Natural killer cell treated with Interleukin-12 subunit alpha and Interleukin-12 subunit beta and Interleukin-15 and Interleukin-18, amount 100 ng/mL, for 72 hours (primary cell): ENCODE measurements around the gene KRT31. TPM values are rescaled to one million over a fixed set of nuclear protein-coding genes. Genes with fewer than 3 reads are reported as not detected.
"Not testable (repeated sequence)": the region's sequence is repeated elsewhere in the genome, so short reads cannot be mapped to it uniquely, and the experiment has no call there.

Source experiments
- ATAC-seq, 2 donors: fragments of 150-1000 bp; cut with Tn5 transposase in 1 of 2; sonication (Bioruptor Pico), chemical (Tn5 transposase) in 1 of 2; 2 replicates each; pipeline ENCODE4 v1.10.0; 2021
- DNase-seq: peaks from one replicate; pipeline ENCODE4 v3.0.0; 2022; ENCODE audit warnings: low spot score
- H3K27ac Mint-ChIP-seq, 2 donors: 1 replicate in 1 of 2; 2 replicates in 1 of 2; pipeline ENCODE4 v1.8.0; 2022; ENCODE audit warnings: mixed read lengths in 2 of 2, mild to moderate bottlenecking in 1 of 2, moderate library complexity in 1 of 2
- H3K27me3 Mint-ChIP-seq, 2 donors: 1 replicate in 1 of 2; 2 replicates in 1 of 2; pipeline ENCODE4 v1.8.0; 2022; ENCODE audit warnings: mixed read lengths in 2 of 2
- H3K36me3 Mint-ChIP-seq: one replicate; pipeline ENCODE4 v1.8.0; 2022; ENCODE audit warnings: mixed read lengths
- H3K4me1 Mint-ChIP-seq, 2 donors: 1 replicate in 1 of 2; 2 replicates in 1 of 2; pipeline ENCODE4 v1.8.0; 2022; ENCODE audit warnings: low read depth in 2 of 2, mixed read lengths in 2 of 2, mild to moderate bottlenecking in 1 of 2
- H3K4me3 Mint-ChIP-seq: one replicate; pipeline ENCODE4 v1.8.0; 2022; ENCODE audit warnings: mixed read lengths
- H3K9me3 Mint-ChIP-seq: 2 replicates; pipeline ENCODE4 v1.8.0; 2022; ENCODE audit warnings: mixed read lengths
- total RNA-seq, 2 donors: library from RNA; stranded (reverse); gene quantifications; one replicate each; pipeline ENCODE4 v1.2.3, GENCODE V29; 2022

KRT31 gene
- total RNA-seq, 2 donors from 2014 or later: not detected

DNA sequence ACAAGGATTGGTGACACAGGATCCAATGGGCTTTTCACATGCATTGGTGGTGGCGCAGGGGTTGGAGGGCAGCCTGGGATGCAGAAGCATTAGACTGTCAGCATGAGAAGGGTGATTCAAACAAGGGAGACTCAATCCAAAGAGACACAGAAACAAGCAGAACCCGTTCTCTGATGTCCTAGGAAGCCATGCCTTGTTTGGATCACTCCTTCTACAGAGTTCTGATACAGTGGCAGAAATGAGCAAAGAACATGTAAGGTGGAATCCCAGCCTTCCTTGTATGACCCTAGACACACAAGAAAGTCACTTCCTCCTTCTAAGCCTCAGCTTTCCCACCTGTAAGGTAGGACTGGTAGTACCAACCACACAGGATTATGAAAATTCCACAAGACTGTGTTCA lies 33.5 kb downstream of the KRT31 start:
- Mint-ChIP-seq H3K36me3 (no peaks in the 10 kb centered on the region), H3K27ac (no peak overlapping the region), H3K4me3 (no peak overlapping the region), H3K4me1 (no peaks in the 10 kb centered on the region), H3K9me3 (no peaks in the 10 kb centered on the region), H3K27me3 (peaks cover 15 to 18% of the 10 kb centered on the region in 2 donors)
- ATAC-seq: no peak
- DNase-seq: no peak

GRCh38 chr17:41360296-41360995 lies 37.0 kb downstream of the KRT31 start:
- no peaks in the 10 kb centered on the region for H3K36me3 Mint-ChIP-seq
- H3K27ac Mint-ChIP-seq: no peak overlapping the region
- H3K4me3 Mint-ChIP-seq: no peak overlapping the region
- ATAC-seq: no peak
- H3K9me3 Mint-ChIP-seq: no peaks in the 10 kb centered on the region
- peaks cover 12 to 25% of the 10 kb centered on the region in 2 donors for H3K27me3 Mint-ChIP-seq
- H3K4me1 Mint-ChIP-seq: no peaks in the 10 kb centered on the region
- no peak for DNase-seq

DNA sequence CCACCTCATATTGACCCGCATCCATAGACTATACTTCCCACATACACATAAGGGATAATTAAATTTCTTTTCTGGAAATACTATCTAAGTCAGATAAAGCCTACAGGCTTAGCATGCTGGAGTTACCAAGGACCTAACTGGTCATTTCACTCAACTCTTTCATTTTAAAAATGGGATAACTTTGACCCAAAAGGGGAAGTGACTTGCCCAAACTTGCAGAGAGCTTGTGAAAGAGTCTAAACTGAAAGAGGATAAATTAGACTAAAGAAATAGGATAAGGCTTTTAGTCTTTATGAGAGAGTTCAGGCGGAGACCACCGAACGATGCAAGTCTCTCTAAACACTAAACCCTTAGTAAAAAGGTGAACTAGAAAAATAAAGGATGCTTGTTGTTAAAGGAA lies 42.9 kb downstream of the KRT31 start:
- no peaks in the 10 kb centered on the region for H3K9me3 Mint-ChIP-seq
- H3K27me3 Mint-ChIP-seq: peaks cover 19 to 28% of the 10 kb centered on the region in 2 donors
- H3K36me3 Mint-ChIP-seq: no peaks in the 10 kb centered on the region
- no peak for DNase-seq
- H3K27ac Mint-ChIP-seq: no peak overlapping the region
- H3K4me3 Mint-ChIP-seq: no peak overlapping the region
- ATAC-seq: no peak
- H3K4me1 Mint-ChIP-seq: no peaks in the 10 kb centered on the region

GRCh38 chr17:41352597-41353366 lies 44.6 kb downstream of the KRT31 start:
- peaks cover 15 to 28% of the 10 kb centered on the region in 2 donors for H3K27me3 Mint-ChIP-seq
- no peak overlapping the region for H3K4me3 Mint-ChIP-seq
- DNase-seq (peak; percentile 10), ATAC-seq (no peak)
- H3K9me3 Mint-ChIP-seq: no peaks in the 10 kb centered on the region
- no peaks in the 10 kb centered on the region for H3K36me3 Mint-ChIP-seq
- H3K27ac Mint-ChIP-seq: no peak overlapping the region
- no peaks in the 10 kb centered on the region for H3K4me1 Mint-ChIP-seq

GRCh38 chr17:41351177-41351576 lies 46.2 kb downstream of the KRT31 start:
- no peak overlapping the region for H3K4me3 Mint-ChIP-seq
- no peak for DNase-seq
- no peaks in the 10 kb centered on the region for H3K4me1 Mint-ChIP-seq
- ATAC-seq: no peak
- no peak overlapping the region for H3K27ac Mint-ChIP-seq
- no peaks in the 10 kb centered on the region for H3K36me3 Mint-ChIP-seq
- no peaks in the 10 kb centered on the region for H3K9me3 Mint-ChIP-seq
- H3K27me3 Mint-ChIP-seq: peaks cover 15 to 20% of the 10 kb centered on the region in 2 donors

DNA sequence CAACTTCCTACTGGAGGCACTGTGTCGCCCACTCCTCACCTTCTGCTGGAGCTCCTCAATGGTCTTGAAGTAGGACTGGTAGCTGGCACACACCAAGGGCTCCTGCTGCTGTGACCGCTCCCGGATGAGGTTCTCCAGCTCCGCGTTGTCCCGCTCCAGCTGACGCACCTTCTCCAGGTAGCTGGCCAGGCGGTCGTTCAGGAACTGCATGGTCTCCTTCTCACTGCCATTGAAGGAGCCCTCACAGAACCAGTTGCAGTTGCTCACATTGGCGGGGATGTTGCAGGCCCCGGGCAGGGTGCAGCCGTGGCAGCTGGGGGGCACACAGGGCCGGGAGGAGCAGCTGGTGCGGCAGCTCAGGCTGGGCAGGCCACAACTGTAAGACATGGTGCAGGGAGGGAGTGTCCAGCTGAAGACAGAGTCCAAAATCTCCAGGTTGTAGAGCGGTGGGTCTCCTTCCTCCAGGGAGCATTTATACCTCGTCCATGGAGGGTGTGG lies 47.0 kb downstream of the KRT31 start, which contains the start of gene KRT33A:
Gene KRT33A (minus strand): TSS at position 448 of the 498 bp plus-strand sequence. CDS start 61 bp downstream, at position 387.
- not testable (repeated sequence) for H3K9me3 Mint-ChIP-seq, H3K4me3 Mint-ChIP-seq, DNase-seq, H3K36me3 Mint-ChIP-seq, H3K4me1 Mint-ChIP-seq, H3K27ac Mint-ChIP-seq, ATAC-seq
- peaks cover 15 to 18% of the 10 kb centered on the region in 2 donors for H3K27me3 Mint-ChIP-seq

DNA sequence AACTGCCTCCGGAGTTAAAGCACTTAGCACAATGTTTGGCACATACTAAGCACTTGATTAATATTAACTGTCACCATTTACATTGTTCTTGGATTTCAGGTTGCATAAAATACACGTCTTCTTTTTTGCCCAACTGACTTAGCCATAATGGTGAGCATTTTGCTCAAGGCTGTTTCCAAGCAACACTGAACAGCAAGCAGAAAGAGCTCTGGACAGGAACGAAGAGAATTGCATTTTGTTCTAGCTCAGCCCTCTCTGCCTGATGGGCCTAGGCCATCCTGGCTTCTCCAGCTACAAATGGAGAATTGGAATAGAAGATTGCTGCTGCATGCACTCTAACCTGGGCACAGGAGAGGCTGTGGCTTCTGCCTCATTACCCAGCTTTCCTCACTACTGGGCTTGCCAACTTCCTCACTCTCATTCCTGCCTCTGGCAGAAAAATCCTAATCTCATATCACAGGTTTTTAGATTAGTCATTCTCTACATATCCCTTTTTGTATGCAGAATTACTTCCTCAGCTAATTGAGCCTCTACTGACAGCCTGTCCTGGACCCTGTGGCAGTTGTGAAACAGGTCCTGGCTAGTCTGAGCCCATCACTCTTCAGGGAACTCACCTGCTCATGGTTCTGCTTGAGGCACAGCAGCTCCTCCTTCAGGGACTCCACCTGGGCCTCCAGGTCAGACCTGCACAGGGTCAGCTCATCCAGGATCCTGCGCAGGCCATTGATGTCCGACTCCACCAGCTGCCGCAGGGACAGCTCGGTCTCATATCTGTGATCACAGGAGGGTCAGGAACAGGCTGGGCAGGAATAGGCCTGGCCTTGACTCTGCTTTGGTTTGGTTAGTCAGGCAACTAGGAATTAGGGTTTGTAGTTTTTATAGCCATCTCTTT lies 49.3 kb downstream of the KRT31 start:
- no peak overlapping the region for H3K4me3 Mint-ChIP-seq
- DNase-seq (peak; percentile 6), ATAC-seq (no peak)
- peaks cover 4% of the 10 kb centered on the region for H3K36me3 Mint-ChIP-seq
- H3K27ac Mint-ChIP-seq: no peak overlapping the region
- H3K9me3 Mint-ChIP-seq: peaks cover 3% of the 10 kb centered on the region
- H3K4me1 Mint-ChIP-seq: peaks cover 0 to 3% of the 10 kb centered on the region in 2 donors
- peaks cover 16 to 17% of the 10 kb centered on the region in 2 donors for H3K27me3 Mint-ChIP-seq

GRCh38 chr17:41346421-41346820 lies 51.0 kb downstream of the KRT31 start:
- H3K27me3 Mint-ChIP-seq, H3K27ac Mint-ChIP-seq, H3K4me1 Mint-ChIP-seq, H3K9me3 Mint-ChIP-seq, H3K4me3 Mint-ChIP-seq: not testable (repeated sequence)
- peaks cover 13% of the 10 kb centered on the region for H3K36me3 Mint-ChIP-seq
- peak in 1 of 2 donors; percentile 18 for ATAC-seq
- peak; percentile 39 for DNase-seq

DNA sequence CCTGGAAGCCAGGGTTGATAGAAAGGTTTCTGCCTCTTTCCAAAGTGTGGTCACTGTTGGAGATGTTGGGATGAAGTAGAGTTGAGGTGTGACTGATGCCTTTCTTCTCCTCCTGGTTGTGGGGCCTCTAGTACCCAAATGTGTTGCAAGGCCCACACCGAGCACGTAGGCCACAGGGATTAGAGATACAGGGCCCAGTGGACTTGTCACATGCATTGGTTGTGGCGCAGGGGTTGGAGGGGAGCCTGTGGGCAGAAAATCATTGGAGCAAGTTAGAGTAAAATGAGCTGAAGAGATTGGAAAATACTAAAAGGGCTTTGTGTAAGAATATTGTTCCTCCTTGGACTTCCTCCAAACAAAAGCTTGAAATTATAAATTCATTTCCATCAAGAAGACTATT lies 51.4 kb downstream of the KRT31 start:
- Mint-ChIP-seq H3K9me3 (peaks cover 5% of the 10 kb centered on the region), H3K27ac (no peak overlapping the region), H3K27me3 (peaks cover 0 to 7% of the 10 kb centered on the region in 2 donors), H3K4me3 (no peak overlapping the region), H3K36me3 (peaks cover 13% of the 10 kb centered on the region), H3K4me1 (peaks cover 10% of the 10 kb centered on the region in 2 donors)
- ATAC-seq (no peak), DNase-seq (peak; percentile 12)

Other genes starting within 250 kb of the KRT31 start
- gene KRTAP4-5, start 247.8 kb downstream of the KRT31 start, total RNA-seq: not detected
- gene KRTAP4-4, start 236.9 kb downstream of the KRT31 start, total RNA-seq: not detected
- gene KRTAP4-3, start 229.4 kb downstream of the KRT31 start, total RNA-seq: not detected
- not detected for gene KRTAP4-2, start 219.4 kb downstream of the KRT31 start, total RNA-seq
- gene KRTAP4-1, start 212.7 kb downstream of the KRT31 start, total RNA-seq: not detected
- not detected for gene KRTAP9-1, start 207.7 kb downstream of the KRT31 start, total RNA-seq
- gene KRTAP9-2, start 171.0 kb downstream of the KRT31 start, total RNA-seq: not detected
- gene KRTAP9-3, start 165.2 kb downstream of the KRT31 start, total RNA-seq: not detected
- gene KRTAP9-8, start 159.6 kb downstream of the KRT31 start, total RNA-seq: not detected
- gene KRTAP9-4, start 147.9 kb downstream of the KRT31 start, total RNA-seq: not detected
- gene KRTAP9-9, start 142.2 kb downstream of the KRT31 start, total RNA-seq: not detected
- not detected for gene KRTAP9-6, start 132.2 kb downstream of the KRT31 start, total RNA-seq
- not detected for gene KRTAP9-7, start 121.9 kb downstream of the KRT31 start, total RNA-seq
- not detected for gene KRTAP29-1, start 94.8 kb downstream of the KRT31 start, total RNA-seq
- not detected for gene KRTAP16-1, start 88.3 kb downstream of the KRT31 start, total RNA-seq
- gene KRTAP17-1, start 81.9 kb downstream of the KRT31 start, total RNA-seq: not detected
- not detected for gene KRT33A, start 46.8 kb downstream of the KRT31 start, total RNA-seq
- not detected for gene KRT33B, start 27.8 kb downstream of the KRT31 start, total RNA-seq
- not detected for gene KRT34, start 15.3 kb downstream of the KRT31 start, total RNA-seq
- gene KRT37, start 27.0 kb upstream of the KRT31 start, total RNA-seq: not detected
- gene KRT38, start 43.4 kb upstream of the KRT31 start, total RNA-seq: not detected
- gene KRT32, start 69.8 kb upstream of the KRT31 start, total RNA-seq: not detected
- not detected for gene KRT35, start 83.5 kb upstream of the KRT31 start, total RNA-seq
- gene KRT36, start 92.3 kb upstream of the KRT31 start, total RNA-seq: not detected
- not detected for gene KRT13, start 108.0 kb upstream of the KRT31 start, total RNA-seq
- not detected for gene KRT15, start 121.3 kb upstream of the KRT31 start, total RNA-seq
- not detected for gene KRT19, start 130.7 kb upstream of the KRT31 start, total RNA-seq
- gene KRT9, start 174.5 kb upstream of the KRT31 start, total RNA-seq: not detected
- not detected for gene KRT14, start 189.3 kb upstream of the KRT31 start, total RNA-seq
- gene KRT16, start 215.2 kb upstream of the KRT31 start, total RNA-seq: not detected
- not detected for gene KRT17, start 227.0 kb upstream of the KRT31 start, total RNA-seq